Trophoblast cell (in vitro differentiated cells and primary cell): ENCODE data around the gene PSMB11.
A peak's percentile ranks its signal among the peaks of the same experiment; 100 is the strongest.

ENCODE experiments used
- DNase-seq, 2 donors: peaks; one replicate each; pipeline ENCODE4 v3.0.0-alpha.2; 2016
- H2AFZ ChIP-seq: 2 replicates; pipeline ENCODE4 v1.6.1; 2013; ENCODE audit warnings: low read length, moderate library complexity, mild to moderate bottlenecking; ENCODE audit not compliant: insufficient read depth, poor library complexity
- H2AK5ac ChIP-seq: 2 replicates; pipeline ENCODE4 v1.6.1; 2013; ENCODE audit warnings: mild to moderate bottlenecking, low read length
- H2BK120ac ChIP-seq: 2 replicates; pipeline ENCODE4 v1.6.1; 2013; ENCODE audit warnings: low read length, mild to moderate bottlenecking, moderate library complexity; ENCODE audit not compliant: insufficient read depth, poor library complexity
- H2BK12ac ChIP-seq: 2 replicates; pipeline ENCODE4 v1.6.1; 2013; ENCODE audit warnings: mild to moderate bottlenecking, low read length, moderate library complexity
- H2BK5ac ChIP-seq: 2 replicates; pipeline ENCODE4 v1.6.1; 2013; ENCODE audit warnings: low read length, low read depth, moderate library complexity, mild to moderate bottlenecking; ENCODE audit not compliant: poor library complexity
- H3K14ac ChIP-seq: 2 replicates; pipeline ENCODE4 v1.6.1; 2013; ENCODE audit warnings: mild to moderate bottlenecking, low read length
- H3K18ac ChIP-seq: 2 replicates; pipeline ENCODE4 v1.6.1; 2013; ENCODE audit warnings: mild to moderate bottlenecking, low read length
- H3K23ac ChIP-seq: 2 replicates; pipeline ENCODE4 v1.6.1; 2013; ENCODE audit warnings: low read length
- H3K27ac ChIP-seq: 2 replicates; pipeline ENCODE4 v1.5.1; 2013; ENCODE audit warnings: low read depth, mild to moderate bottlenecking, inconsistent platforms, low read length, moderate library complexity
- H3K27me3 ChIP-seq: 2 replicates; pipeline ENCODE4 v1.6.1; 2013; ENCODE audit warnings: inconsistent platforms, mild to moderate bottlenecking, low read length, moderate library complexity; ENCODE audit not compliant: insufficient read depth
- H3K36me3 ChIP-seq, 2 experiments: 1 replicate in 1 of 2; 2 replicates in 1 of 2; pipeline ENCODE4 v1.6.1; 2013; ENCODE audit warnings: low read length in 2 of 2, mild to moderate bottlenecking in 2 of 2, moderate library complexity in 1 of 2; ENCODE audit not compliant: insufficient read depth in 2 of 2, control insufficient read depth in 1 of 2
- H3K4ac ChIP-seq: 2 replicates; pipeline ENCODE4 v1.6.1; 2013; ENCODE audit warnings: low read depth, mild to moderate bottlenecking, low read length, moderate library complexity
- H3K4me1 ChIP-seq, 2 experiments: 1 replicate in 1 of 2; 2 replicates in 1 of 2; pipeline ENCODE4 v1.6.1; 2013; ENCODE audit warnings: low read length in 2 of 2, mild to moderate bottlenecking in 2 of 2, moderate library complexity in 1 of 2; ENCODE audit not compliant: insufficient read depth in 2 of 2, control insufficient read depth in 1 of 2
- H3K4me2 ChIP-seq: 2 replicates; pipeline ENCODE4 v1.6.1; 2013; ENCODE audit warnings: inconsistent platforms, mild to moderate bottlenecking, low read length, moderate library complexity
- H3K4me3 ChIP-seq: 2 replicates; pipeline ENCODE4 v1.5.1; 2013; ENCODE audit warnings: mild to moderate bottlenecking, low read depth, low read length, inconsistent platforms
- H3K79me1 ChIP-seq: one replicate; pipeline ENCODE4 v1.6.1; 2013; ENCODE audit warnings: low read length
- H3K79me2 ChIP-seq: 2 replicates; pipeline ENCODE4 v1.6.1; 2013; ENCODE audit warnings: low read length, mild to moderate bottlenecking; ENCODE audit not compliant: control insufficient read depth, insufficient read depth, poor library complexity
- H3K9ac ChIP-seq: 2 replicates; pipeline ENCODE4 v1.6.1; 2013; ENCODE audit warnings: mild to moderate bottlenecking, low read length
- H3K9me3 ChIP-seq: 2 replicates; pipeline ENCODE4 v1.6.1; 2013; ENCODE audit warnings: low read depth, mild to moderate bottlenecking, control low read depth, inconsistent platforms, low read length; ENCODE audit not compliant: insufficient read depth
- H4K12ac ChIP-seq: 2 replicates; pipeline ENCODE4 v1.6.1; 2013; ENCODE audit warnings: low read depth, mild to moderate bottlenecking, low read length, moderate library complexity
- H4K8ac ChIP-seq: 2 replicates; pipeline ENCODE4 v1.6.1; 2013; ENCODE audit warnings: low read depth, mild to moderate bottlenecking, low read length, moderate library complexity
- H4K91ac ChIP-seq: one replicate; pipeline ENCODE4 v1.6.1; 2013; ENCODE audit warnings: low read depth, mild to moderate bottlenecking, low read length, moderate library complexity
- WGBS: extraction: QIAGEN DNeasy Blood & Tissue Kit; methylation state at CpG from one replicate; pipeline ENCODE4 v1.1.7; 2013; ENCODE audit warnings: missing lambda C conversion rate; ENCODE audit not compliant: insufficient read length, insufficient coverage; ENCODE audit errors: extremely low coverage; 5-methylcytosine and 5-hydroxymethylcytosine counted together

PSMB11 gene

GRCh38 chr14:23028799-23029198, 13.2 kb upstream of the PSMB11 start:
- Histone ChIP-seq H3K4ac (no peak overlapping the region), H3K9ac (no peak overlapping the region), H2BK12ac (no peak overlapping the region), H3K4me2 (no peak overlapping the region), H2AK5ac (no peak overlapping the region), H2AFZ (no peak overlapping the region), H3K79me2 (peaks cover 4% of the 10 kb centered on the region), H2BK5ac (no peak overlapping the region), H3K18ac (no peak overlapping the region), H4K12ac (no peak overlapping the region), H4K91ac (no peak overlapping the region), H3K36me3 (peaks cover 35 to 44% of the 10 kb centered on the region in 2 experiments), H3K27me3 (no peaks in the 10 kb centered on the region), H3K23ac (no peak overlapping the region), H3K4me1 (peaks cover 2 to 6% of the 10 kb centered on the region in 2 experiments), H3K9me3 (no peaks in the 10 kb centered on the region), H3K14ac (no peak overlapping the region), H2BK120ac (no peak overlapping the region), H3K79me1 (no peaks in the 10 kb centered on the region), H3K4me3 (no peak overlapping the region), H3K27ac (no peak overlapping the region), H4K8ac (no peak overlapping the region)
- DNase-seq = no peak
- no CpG with 5 or more reads among the region's 2 CpGs for WGBS

GRCh38 chr14:23030936-23031335, 11.1 kb upstream of the PSMB11 start:
- H3K4ac ChIP-seq = no peak overlapping the region
- no peak overlapping the region for H4K12ac ChIP-seq
- H2AK5ac ChIP-seq = no peak overlapping the region
- H2BK12ac ChIP-seq = no peak overlapping the region
- no peak overlapping the region for H4K8ac ChIP-seq
- no peaks in the 10 kb centered on the region for H3K9me3 ChIP-seq
- peaks cover 12% of the 10 kb centered on the region for H3K79me2 ChIP-seq
- H3K18ac ChIP-seq = no peak overlapping the region
- H3K79me1 ChIP-seq = peaks cover 9% of the 10 kb centered on the region
- H2BK120ac ChIP-seq = no peak overlapping the region
- no peak overlapping the region for H4K91ac ChIP-seq
- H3K4me3 ChIP-seq = no peak overlapping the region
- H3K4me1 ChIP-seq = peaks cover 3 to 7% of the 10 kb centered on the region in 2 experiments
- no peak overlapping the region for H3K23ac ChIP-seq
- H2AFZ ChIP-seq = no peak overlapping the region
- no peak overlapping the region for H3K9ac ChIP-seq
- DNase-seq = no peak
- H3K4me2 ChIP-seq = no peak overlapping the region
- no peak overlapping the region for H3K27ac ChIP-seq
- WGBS = no CpG with 5 or more reads among the region's 4 CpGs
- H3K27me3 ChIP-seq = no peaks in the 10 kb centered on the region
- H3K14ac ChIP-seq = no peak overlapping the region
- H3K36me3 ChIP-seq = peaks cover 29 to 33% of the 10 kb centered on the region in 2 experiments
- no peak overlapping the region for H2BK5ac ChIP-seq

GRCh38 chr14:23033251-23033727, 8.7 kb upstream of the PSMB11 start:
- Histone ChIP-seq H3K27ac (no peak overlapping the region), H4K8ac (no peak overlapping the region), H3K18ac (no peak overlapping the region), H3K23ac (no peak overlapping the region), H3K9me3 (no peaks in the 10 kb centered on the region), H2AK5ac (no peak overlapping the region), H4K91ac (no peak overlapping the region), H3K79me1 (peaks cover 9% of the 10 kb centered on the region), H3K4me3 (no peak overlapping the region), H3K14ac (no peak overlapping the region), H3K4me1 (peaks cover 3 to 7% of the 10 kb centered on the region in 2 experiments), H3K4ac (peak overlapping the region; percentile 8), H2AFZ (no peak overlapping the region), H4K12ac (no peak overlapping the region), H2BK12ac (no peak overlapping the region), H2BK120ac (no peak overlapping the region), H3K79me2 (peaks cover 12% of the 10 kb centered on the region), H3K36me3 (peaks cover 20 to 24% of the 10 kb centered on the region in 2 experiments), H3K4me2 (peak overlapping the region; percentile 62), H2BK5ac (no peak overlapping the region), H3K27me3 (no peaks in the 10 kb centered on the region), H3K9ac (no peak overlapping the region)
- no peak for DNase-seq
- no CpG with 5 or more reads among the region's 10 CpGs for WGBS

- H3K14ac ChIP-seq = peak overlapping the region; percentile 99
- H2AFZ ChIP-seq = peak overlapping the region; percentile 7
- H3K4ac ChIP-seq = peak overlapping the region; percentile 89
- H3K9me3 ChIP-seq = no peaks in the 10 kb centered on the region
- H3K4me3 ChIP-seq = peak overlapping the region; percentile 84
- H2BK5ac ChIP-seq = peak overlapping the region; percentile 78
- peak overlapping the region; percentile 62 for H3K4me2 ChIP-seq
- peaks cover 20 to 21% of the 10 kb centered on the region in 2 experiments for H3K36me3 ChIP-seq
- DNase-seq = no peak
- peaks cover 3 to 7% of the 10 kb centered on the region in 2 experiments for H3K4me1 ChIP-seq
- H3K27ac ChIP-seq = peak overlapping the region; percentile 73
- H4K12ac ChIP-seq = peak overlapping the region; percentile 94
- H3K23ac ChIP-seq = no peak overlapping the region
- H3K79me2 ChIP-seq = peaks cover 12% of the 10 kb centered on the region
- no peaks in the 10 kb centered on the region for H3K27me3 ChIP-seq
- peak overlapping the region; percentile 88 for H2AK5ac ChIP-seq
- H3K79me1 ChIP-seq = peaks cover 9% of the 10 kb centered on the region
- peak overlapping the region; percentile 97 for H3K18ac ChIP-seq
- H4K91ac ChIP-seq = peak overlapping the region; percentile 92
- WGBS = 100% methylated on average over 1 of the region's 17 CpGs
- H4K8ac ChIP-seq = peak overlapping the region; percentile 82
- peak overlapping the region; percentile 90 for H2BK120ac ChIP-seq
- no peak overlapping the region for H2BK12ac ChIP-seq
- peak overlapping the region; percentile 94 for H3K9ac ChIP-seq
These were observed 8.1 kb upstream of the PSMB11 start for GRCh38 chr14:23033801-23034497.
